SIG-M5 (cell line): ENCODE results near the gene ZNF460.
A peak's percentile ranks its signal among the peaks of the same experiment; 100 is the strongest.
"Not testable (repeated sequence)": the region's sequence is repeated elsewhere in the genome, so short reads cannot be mapped to it uniquely, and the experiment has no call there.

Source experiments
- DNase-seq: peaks from one replicate; lab custom pipeline; 2025; lab: John Stamatoyannopoulos, UW

ZNF460 gene

DNA sequence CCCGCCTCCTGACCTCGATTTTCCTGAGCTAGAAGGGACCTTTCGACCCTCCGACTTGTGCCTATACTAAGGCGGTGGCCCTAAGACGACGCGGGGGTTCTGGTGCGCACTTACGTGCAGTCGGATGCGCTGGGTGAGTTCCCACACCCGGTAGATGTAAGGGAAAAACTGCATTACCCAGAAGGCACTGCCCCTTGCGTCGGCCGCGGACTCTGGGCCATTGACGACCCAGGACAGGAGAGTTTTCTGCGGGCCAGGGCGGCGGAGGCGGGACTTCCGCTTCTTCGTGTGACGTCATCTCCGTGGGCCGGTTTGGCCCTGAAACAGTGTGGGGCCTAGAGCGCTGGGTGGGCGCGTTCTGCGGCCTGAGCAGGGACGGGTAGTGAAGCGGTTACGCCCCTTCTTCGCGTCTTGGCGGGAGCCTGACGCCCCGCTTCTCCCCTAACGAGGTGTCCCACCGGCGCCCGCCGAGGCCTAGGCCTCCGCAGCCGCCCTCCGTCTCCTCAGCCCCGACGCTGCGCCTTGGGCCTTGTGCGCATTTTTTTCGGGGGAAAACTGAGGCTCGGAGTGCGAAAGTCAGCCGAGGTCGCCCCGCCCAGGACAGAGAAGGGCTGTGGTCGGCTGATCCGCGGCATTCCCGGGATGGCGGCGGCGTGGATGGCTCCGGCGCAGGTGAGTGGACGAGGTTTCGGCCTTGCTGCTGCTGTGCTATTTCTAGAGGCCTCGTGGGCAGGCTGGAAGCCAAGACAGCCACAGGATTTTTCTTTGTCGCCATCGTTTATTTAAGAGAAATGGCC, at the start of gene ZNF460:
Gene ZNF460, plus strand, starts transcription at position 321 of the 797 bp plus-strand sequence. Its CDS starts 322 bp downstream, at position 643.
- peak; percentile 69 for DNase-seq

- DNase-seq, result no peak
Measured at GRCh38 chr19:57231686-57232085, 48.6 kb upstream of the ZNF460 start.

GRCh38 chr19:57233207-57233606, 47.1 kb upstream of the ZNF460 start:
- no peak for DNase-seq

DNA sequence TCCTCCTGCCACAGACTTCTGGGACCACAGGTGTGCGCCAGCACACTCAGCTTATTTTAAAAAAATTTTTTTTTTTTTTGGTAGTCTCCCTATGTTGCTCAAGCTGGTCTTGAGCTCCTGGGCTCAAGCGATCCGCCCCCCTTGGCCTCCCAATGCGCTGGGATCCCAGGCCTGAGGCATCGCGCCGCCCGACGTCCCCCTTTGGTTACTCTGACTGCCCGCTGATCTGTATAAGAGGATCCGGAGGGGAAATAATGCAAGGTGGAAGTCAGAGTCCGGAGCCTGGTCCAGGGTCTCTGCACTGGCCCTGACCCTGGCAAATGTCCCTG, 40.3 kb upstream of the ZNF460 start:
- no peak for DNase-seq

- peak; percentile 27 for DNase-seq
Measured at GRCh38 chr19:57240311-57241090, 39.8 kb upstream of the ZNF460 start, which contains the start of gene ZNF805. Gene ZNF805 (plus strand): TSS chr19:57240632. CDS start chr19:57240892, 260 bp downstream.

DNA sequence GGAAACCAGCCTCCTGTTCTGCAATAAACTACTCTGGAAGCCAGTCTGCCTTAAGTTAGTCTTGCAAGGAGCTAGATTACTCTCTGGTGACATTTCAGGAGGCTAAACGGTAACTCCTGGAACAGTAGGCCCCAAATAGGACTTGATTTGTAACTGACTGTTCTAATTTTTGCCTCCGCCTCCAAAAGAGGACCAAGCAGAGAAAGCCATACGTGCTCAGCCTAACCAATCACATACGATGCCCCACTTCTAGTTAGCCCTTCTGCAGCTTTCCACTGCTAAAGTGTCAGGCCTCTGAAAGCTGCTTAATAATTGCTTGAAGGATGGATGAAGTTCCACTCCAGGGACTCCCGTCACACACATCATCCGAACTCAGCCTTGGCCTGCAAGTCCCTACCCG, 39.1 kb upstream of the ZNF460 start:
- no peak for DNase-seq

DNA sequence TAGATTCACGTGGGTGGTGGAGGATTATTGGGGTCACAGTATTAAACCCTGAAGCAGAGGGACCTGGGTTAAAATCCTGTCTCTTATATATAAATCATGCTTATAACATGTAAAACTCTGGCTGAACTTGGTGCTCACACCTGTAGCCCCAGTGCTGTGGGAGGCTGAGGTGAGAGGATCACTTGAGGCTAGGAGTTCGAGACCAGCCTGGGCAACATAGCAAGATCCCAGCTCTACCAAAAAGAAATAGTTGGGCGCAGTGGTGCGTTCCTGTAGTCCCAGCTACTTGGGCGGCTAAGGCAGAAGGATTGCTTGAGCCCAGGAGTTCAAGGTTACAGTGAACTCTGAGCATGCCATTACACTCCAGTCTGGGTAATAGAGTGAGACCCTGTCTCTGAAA, 37.5 kb upstream of the ZNF460 start:
- DNase-seq, result no peak

- no peak for DNase-seq
Measured at GRCh38 chr19:57244513-57244912, 35.8 kb upstream of the ZNF460 start.

DNA sequence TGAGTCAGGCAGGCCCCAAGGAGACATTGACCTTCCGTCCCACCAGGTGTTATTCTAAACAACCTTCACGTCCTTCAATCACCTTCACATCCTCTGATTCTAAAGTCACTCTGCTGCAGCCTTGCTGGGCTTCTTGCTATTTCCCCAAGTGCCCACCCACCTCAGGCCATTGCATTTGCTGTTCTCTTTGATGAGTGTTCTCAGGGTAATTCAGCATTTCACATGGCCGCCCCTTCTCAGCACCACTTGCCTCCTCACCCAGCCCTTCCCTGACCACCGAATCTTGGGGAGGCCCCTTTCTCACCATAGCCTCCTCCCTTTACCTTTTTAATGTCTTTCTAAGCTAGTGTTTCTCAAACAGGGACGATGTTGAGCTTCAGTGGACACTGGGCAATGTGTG, 35.2 kb upstream of the ZNF460 start:
- no peak for DNase-seq

DNA sequence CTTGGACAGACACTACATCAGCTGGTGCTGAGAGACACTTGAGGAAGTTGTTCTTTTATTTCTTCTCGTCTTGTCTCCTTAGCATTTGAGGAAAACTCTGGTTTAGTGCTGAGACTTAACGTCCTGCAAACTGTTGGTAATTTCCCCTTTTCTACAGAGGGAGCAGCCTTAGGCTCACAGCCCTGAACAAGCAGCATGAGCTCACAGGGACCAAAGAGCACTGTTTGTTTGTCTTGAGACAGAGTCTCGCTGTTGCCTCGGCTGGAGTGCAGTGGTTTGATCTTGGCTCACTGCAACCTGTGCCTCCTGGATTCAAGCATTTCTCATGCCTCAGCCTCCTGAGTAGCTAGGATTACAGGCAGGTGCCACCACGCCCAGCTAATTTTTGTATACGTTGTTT, 34.3 kb upstream of the ZNF460 start:
- DNase-seq, result no peak

DNA sequence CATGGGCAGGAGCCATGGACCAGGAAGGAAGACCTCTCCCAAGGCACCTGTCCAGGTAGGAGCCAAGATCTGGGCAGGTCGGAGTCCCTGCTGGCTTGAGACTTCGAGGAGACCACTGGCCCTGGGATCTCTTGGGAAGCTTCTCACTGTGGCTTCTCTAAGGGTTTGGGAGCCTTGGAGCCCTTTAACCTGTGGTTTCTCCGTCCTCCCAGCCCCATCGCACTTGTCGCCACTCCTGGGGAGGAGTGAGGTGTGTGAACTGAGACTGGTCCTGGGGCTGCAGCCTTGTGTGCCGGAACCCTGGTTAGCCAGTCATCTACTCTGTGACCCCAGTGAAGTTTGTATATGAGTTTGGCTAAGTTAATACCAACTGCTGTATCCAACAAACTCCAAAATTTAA, 31.6 kb upstream of the ZNF460 start:
- no peak for DNase-seq

DNA sequence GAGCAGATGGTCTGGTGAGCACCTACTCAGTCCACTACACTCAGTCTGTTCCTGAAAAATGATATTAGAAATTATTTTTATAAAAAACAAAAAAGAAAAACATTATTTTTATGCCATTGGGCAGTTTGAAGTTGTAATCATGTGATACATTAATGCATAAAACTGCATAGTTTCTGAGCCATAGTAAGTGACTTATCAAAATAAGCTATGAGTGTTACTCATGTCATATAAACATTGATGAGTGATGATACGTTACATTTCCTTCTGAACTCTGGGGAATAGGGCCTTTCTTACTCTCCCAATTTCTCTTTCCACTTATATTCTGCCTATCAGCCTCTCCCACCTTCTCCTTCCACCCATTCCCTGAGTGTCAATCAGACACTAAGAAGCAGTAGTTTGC, 31.0 kb upstream of the ZNF460 start:
- no peak for DNase-seq

DNA sequence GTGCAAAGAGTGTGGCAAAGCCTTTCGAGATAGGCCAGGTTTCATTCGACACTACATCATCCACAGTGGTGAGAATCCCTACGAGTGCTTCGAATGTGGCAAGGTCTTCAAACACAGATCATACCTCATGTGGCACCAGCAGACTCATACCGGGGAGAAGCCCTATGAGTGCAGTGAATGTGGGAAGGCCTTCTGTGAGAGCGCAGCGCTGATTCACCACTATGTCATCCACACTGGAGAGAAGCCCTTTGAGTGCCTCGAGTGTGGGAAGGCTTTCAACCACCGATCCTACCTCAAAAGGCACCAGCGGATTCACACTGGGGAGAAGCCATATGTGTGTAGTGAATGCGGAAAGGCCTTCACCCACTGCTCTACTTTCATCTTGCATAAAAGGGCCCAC, 26.5 kb upstream of the ZNF460 start:
- not testable (repeated sequence) for DNase-seq

DNA sequence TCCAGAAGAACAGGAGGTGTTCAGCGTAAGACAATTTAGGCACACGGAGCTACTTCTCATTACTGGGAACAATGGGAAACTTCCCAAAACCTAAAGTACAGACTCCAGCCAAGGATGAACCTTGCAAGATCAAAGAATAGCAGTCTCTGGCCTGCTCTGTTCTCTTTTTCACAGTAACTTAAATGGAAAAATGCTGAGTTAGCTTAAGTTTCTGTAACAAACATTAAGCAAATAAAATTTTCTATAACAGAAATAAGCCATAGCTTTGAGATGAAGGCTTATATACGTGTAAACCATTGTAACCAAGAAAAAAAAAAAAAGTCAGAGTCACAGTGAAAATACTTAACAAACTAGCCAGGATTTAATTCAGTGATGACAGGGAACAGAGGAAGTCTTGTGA, 18.2 kb upstream of the ZNF460 start:
- DNase-seq, result no peak

DNA sequence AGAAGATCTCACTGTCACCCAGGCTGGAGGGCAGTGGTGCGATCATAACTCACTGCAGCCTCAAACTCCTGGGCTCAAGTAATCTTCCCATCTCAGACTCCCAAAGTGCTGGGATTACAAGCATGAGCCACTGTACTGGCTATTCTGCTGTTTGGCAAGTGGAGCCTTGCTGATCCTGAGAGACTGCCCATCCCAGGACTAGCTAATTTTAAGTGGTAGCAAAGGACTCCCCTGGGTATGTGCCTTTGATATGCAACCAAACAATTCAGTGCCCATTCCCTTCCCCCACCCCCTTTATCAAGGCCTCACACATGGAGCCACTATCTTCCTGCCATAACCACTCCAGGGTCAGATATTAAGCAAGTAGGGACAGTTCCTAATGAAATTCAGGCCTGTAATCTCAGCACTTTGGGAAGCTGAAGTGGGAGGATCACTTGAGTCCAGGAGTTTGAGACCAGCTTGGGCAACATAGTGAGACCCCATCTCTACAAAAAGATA, 17.0 kb upstream of the ZNF460 start:
- DNase-seq, result no peak

DNA sequence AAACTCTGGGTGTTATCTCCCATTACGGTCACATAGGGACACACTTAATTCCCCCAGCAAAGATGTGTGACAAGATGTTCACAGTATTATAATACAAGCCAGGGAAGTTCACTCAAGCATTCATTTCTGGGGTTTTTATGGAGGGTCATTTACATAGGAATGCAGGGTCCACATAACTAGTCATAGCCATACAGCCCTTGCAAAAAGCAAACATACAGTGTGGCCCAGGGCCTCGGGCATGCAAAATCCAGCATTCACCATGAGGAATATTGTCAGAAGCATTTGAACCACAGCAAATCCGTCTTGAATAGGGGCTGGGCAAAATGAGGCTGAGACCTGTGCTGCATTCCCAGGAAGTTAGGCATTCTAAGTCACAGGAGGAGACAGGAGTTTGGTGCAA, 13.0 kb upstream of the ZNF460 start:
- no peak for DNase-seq

- no peak for DNase-seq
Measured at GRCh38 chr19:57269515-57270250, 10.6 kb upstream of the ZNF460 start.

DNA sequence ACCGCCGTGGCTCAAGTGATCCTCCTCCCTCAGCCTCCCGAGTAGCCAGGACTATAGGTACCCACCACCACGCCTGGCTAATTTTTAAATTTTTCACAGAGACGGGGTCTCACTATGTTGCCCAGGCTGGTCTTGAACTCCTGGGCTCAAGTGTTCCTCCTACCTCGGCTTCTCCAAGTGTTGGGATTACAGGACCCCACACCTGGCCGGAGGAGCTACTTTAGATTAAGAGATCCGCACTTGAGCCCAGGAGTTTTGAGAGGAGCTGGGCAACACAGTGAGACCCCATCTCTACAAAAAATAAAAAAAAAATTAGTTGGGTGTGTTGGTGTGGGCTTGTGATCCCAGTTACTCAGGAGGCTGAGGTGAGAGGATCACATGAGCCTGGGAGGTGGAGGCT, 9.0 kb upstream of the ZNF460 start:
- DNase-seq, result no peak

- no peak for DNase-seq
Measured at GRCh38 chr19:57273014-57273413, 7.3 kb upstream of the ZNF460 start.

DNA sequence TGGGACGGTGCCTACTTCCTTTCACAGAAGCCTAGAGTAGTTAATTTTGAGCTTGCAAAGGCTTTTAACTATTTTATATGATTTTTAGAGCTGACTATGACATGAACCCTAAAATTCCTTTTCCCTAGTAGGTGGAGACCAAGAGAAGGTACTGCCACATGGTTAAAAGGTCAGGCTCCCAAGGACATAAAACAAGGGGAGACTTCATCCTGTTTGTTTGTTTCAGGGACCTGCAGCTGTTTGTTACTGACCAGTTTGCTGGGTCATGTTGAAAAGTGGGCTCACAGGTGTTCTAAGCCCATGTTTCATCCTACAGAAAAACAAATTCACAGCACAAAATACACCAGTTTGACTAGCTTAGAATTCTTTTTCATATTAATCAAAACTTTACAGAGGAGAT, 3.9 kb upstream of the ZNF460 start:
- no peak for DNase-seq

DNA sequence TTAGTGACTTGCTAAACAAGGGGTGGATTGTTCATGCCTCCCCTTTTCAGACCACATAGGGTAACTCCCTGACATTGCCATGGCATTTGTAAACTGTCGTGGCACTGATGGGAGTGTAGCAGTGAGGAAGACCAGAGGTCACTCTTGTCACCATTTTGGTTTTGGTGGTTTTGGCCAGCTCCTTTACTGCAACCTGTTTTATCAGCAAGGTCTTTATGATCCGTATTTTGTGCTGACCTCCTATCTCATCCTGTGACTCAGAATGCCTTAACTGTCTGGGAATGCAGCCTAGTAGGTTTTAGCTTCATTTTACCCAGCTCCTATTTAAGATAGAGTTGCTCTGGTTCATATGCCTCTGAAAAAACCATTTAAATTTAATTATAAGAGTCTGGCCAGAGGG, 1.8 kb upstream of the ZNF460 start:
- DNase-seq, result not testable (repeated sequence)

- DNase-seq, result peak; percentile 72
Measured at GRCh38 chr19:57279418-57280164, 694 bp upstream of the ZNF460 start.
